Fibroblast of mammary gland (primary cell): ENCODE measurements around the gene HOXC10.

Experiments used
- DNase-seq: peaks from one replicate; pipeline ENCODE4 v3.0.0-alpha.2; 2010; ENCODE audit warnings: low read depth
- H3K4me3 ChIP-seq: 2 replicates; pipeline ENCODE4 v1.5.1; 2011; ENCODE audit warnings: low read depth, mild to moderate bottlenecking, low read length, moderate library complexity; ENCODE audit not compliant: control insufficient read depth
- CTCF ChIP-seq: conservative IDR thresholded peaks from 2 replicates; pipeline ENCODE4 v1.5.1; 2011; ENCODE audit warnings: low read depth, low read length, inconsistent platforms; ENCODE audit not compliant: control insufficient read depth, insufficient read depth

HOXC10 gene

GRCh38 chr12:53939141-53940108 lies 45.5 kb upstream of the HOXC10 start:
- H3K4me3 ChIP-seq: no peak overlapping the region
- DNase-seq: peak; percentile 26
- TF ChIP-seq CTCF: no peak

- no peak for DNase-seq
- no peak overlapping the region for H3K4me3 ChIP-seq
- no peak for TF ChIP-seq CTCF
These were observed 44.4 kb upstream of the HOXC10 start for GRCh38 chr12:53940443-53941014.

GRCh38 chr12:53941187-53941586 lies 43.8 kb upstream of the HOXC10 start:
- no peak for DNase-seq
- H3K4me3 ChIP-seq: no peak overlapping the region
- no peak for TF ChIP-seq CTCF

- no peak overlapping the region for H3K4me3 ChIP-seq
- no peak for TF ChIP-seq CTCF
- DNase-seq: no peak
These were observed 43.2 kb upstream of the HOXC10 start for GRCh38 chr12:53941750-53942149.

DNA sequence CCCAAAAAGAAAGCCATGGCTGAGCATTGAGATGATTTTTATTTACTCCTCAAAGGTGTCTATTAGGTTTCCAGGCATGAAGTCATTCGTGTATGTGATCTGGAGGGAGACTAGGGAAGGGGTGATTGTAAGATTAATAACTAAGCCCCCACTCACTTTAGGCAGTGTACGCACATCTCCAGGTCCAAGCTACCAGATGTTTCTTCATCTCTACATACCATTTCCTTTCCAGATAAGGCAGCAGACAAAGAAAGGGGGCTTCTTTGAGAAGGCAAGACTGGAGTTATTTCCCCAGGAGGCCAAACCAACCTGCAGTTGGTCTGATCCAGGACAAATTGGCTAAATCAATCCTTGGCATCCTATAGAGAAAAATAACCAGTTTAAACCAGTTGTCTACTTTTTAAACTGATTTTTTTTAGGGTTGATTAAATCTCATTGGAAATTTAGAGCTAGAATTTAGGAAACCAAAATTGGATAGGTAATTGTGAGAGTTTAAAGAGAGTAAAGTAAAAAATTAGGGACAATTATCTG lies 42.4 kb upstream of the HOXC10 start:
- no peak for TF ChIP-seq CTCF
- DNase-seq: no peak
- H3K4me3 ChIP-seq: no peak overlapping the region

DNA sequence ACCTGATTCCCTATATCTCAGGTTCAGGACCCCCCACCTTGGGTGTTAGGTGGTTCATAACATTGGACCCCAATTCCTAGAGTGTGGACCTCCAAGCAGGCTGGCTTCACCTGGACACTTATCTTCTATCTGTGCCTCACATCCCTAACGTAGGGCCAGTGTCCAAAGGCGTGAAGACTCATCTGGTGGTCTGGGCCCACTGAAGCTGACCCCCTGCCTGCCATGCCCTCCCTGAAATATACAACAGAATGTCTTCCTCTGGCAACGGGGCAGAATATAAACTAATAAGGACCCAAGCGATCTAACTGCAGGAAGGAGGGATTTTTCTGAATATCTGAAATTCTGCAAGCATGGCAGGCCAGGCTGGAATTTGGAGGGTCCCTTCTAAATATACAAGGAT lies 40.7 kb upstream of the HOXC10 start:
- H3K4me3 ChIP-seq: no peak overlapping the region
- TF ChIP-seq CTCF: no peak
- DNase-seq: no peak
